GM12892 (cell line): Measurements from ENCODE around the gene SYT13.

Experiments
- POLR2A ChIP-seq: IDR thresholded peaks from 2 replicates; pipeline ENCODE4 v1.6.1; 2011; ENCODE audit warnings: low read depth, low read length, control low read depth
- POLR2AphosphoS5 ChIP-seq: IDR thresholded peaks from 2 replicates; pipeline ENCODE4 v1.6.1; 2011; ENCODE audit warnings: low read depth, low read length, control low read depth

DNA sequence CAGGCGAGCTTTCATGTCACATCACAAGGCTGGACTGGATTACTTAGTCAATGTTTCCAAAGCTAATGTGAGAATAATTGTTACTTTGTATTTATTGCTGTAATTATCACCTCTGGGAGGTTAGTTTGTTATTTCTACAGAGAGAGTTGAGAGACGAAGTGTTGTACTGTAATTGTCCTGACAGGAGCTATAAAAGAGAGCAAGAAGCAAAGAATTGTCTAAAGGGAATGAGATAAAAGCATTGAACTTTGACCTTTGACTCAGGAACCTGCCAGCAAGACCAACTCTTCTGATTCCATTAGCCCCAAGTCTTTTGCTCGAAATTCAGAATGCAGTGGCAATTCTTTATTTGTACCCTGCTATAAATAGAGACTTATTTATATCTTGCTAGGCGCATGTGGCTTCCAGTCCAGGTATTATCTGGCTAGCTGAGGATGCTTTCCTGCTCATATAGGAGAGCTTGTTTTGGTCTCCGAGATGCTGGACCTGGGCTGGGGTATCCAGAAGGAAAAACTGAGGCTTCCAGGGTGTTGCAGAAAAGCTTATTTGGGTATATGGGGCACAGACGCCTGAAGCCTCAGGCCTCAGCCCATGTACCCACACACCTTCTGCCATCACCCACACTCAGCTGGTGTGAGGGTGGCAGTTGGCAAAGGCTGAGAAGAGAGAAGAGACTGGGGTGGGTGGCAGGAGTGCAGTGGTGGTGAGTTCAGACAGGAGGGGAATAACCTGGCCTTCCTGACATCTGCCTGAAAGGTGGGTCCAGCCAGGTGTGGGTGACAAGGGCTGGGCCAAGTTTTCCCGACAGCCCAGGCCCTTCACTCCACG, 40.7 kb downstream of the SYT13 start:
- TF ChIP-seq POLR2A: no peak
- no peak for TF ChIP-seq POLR2AphosphoS5
